Loucy (cell line): ENCODE data around the gene CREB3L2.

Source experiments
- EZH2phosphoT487 ChIP-seq: fragments of 200-600 bp; IDR thresholded peaks from 2 replicates; pipeline ENCODE4 v1.6.1; 2018; ENCODE audit warnings: antibody characterized with exemption, mild to moderate bottlenecking, moderate library complexity, borderline replicate concordance
- TF ChIP-seq, protein P1 (sequence below): fragments of 200-600 bp; sonication (generic); conservative IDR thresholded peaks from 2 replicates; pipeline ENCODE4 v1.5.1; 2014; ENCODE audit warnings: mild to moderate bottlenecking, antibody characterized with exemption, low read length

DNA sequence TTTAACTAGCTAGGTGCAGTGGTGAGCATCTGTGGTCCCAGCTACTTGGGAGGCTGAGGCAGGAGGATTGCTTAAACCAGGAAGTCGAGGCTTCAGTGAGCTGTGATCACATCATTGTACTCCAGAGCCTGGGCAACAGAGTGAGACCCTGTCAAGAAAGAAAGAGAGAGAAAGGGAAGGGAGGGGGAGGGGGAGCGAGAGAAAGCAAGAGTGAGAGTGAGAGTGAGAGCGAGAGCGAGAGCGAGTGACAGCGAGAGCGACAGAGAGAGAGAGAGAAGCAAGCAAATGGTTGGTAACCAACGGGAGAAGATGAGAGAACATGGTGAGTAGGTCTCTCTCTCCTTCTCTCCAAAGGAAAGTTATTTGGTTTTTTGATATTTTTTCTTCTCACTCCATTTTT lies 85.3 kb downstream of the CREB3L2 start:
- TF ChIP-seq, protein P1, sequence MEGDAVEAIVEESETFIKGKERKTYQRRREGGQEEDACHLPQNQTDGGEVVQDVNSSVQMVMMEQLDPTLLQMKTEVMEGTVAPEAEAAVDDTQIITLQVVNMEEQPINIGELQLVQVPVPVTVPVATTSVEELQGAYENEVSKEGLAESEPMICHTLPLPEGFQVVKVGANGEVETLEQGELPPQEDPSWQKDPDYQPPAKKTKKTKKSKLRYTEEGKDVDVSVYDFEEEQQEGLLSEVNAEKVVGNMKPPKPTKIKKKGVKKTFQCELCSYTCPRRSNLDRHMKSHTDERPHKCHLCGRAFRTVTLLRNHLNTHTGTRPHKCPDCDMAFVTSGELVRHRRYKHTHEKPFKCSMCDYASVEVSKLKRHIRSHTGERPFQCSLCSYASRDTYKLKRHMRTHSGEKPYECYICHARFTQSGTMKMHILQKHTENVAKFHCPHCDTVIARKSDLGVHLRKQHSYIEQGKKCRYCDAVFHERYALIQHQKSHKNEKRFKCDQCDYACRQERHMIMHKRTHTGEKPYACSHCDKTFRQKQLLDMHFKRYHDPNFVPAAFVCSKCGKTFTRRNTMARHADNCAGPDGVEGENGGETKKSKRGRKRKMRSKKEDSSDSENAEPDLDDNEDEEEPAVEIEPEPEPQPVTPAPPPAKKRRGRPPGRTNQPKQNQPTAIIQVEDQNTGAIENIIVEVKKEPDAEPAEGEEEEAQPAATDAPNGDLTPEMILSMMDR = no peak
- TF ChIP-seq EZH2phosphoT487 = no peak
